A549 (cell line): ENCODE measurements around the gene MRPL9. TPM values are rescaled to one million over a fixed set of nuclear protein-coding genes. Genes with fewer than 3 reads are reported as not detected.

Source experiments
- ATAC-seq, 2 experiments: fragments of 200-7000 bp in 1 of 2; fragments of >200 bp in 1 of 2; cut with Nextera tagmentation in 1 of 2; cut with Tn5 transposase in 1 of 2; 3 replicates each; pipeline versions ENCODE4 v1.8.0 to v1.9.1; 2018 to 2020; ENCODE audit warnings: mild to moderate bottlenecking in 1 of 2, moderate library complexity in 1 of 2
- CTCF ChIA-PET: fragments of 300-600 bp; sonication (Branson Sonifier 250); formaldehyde crosslinking; extraction: SDS; loops from one replicate; lab custom pipeline; 2021; ENCODE audit warnings: antibody characterized with exemption, inconsistent platforms; lab: Yijun Ruan, JAX
- POLR2A ChIA-PET: fragments of 350-600 bp; formaldehyde crosslinking; extraction: SDS; loops from one replicate; lab custom pipeline; 2021; ENCODE audit warnings: antibody characterized with exemption, inconsistent platforms; lab: Yijun Ruan, JAX
- DNase-seq, 2 experiments: peaks; one replicate each; pipeline versions ENCODE4 v3.0.0 to v3.0.0-alpha.2; 2011 to 2016; ENCODE audit warnings: low read depth in 1 of 2, low spot score in 1 of 2
- FAIRE-seq: peaks from 2 replicates; lab custom pipeline; 2011; peaks lifted over from hg19 to GRCh38; lab: Jason Lieb, UNC
- H3K27ac ChIP-seq, 2 experiments: fragments of >200 bp; sonication (Bioruptor Twin); formaldehyde crosslinking; 3 replicates each; pipeline ENCODE4 v1.5.1; 2016 to 2017
- H3K4me1 ChIP-seq: fragments of >200 bp; sonication (Bioruptor Twin); formaldehyde crosslinking; 3 replicates; pipeline ENCODE4 v1.6.1; 2016
- H3K4me2 ChIP-seq: fragments of >200 bp; sonication (Bioruptor Twin); formaldehyde crosslinking; 3 replicates; pipeline ENCODE4 v1.6.1; 2016
- H3K4me3 ChIP-seq: fragments of >200 bp; sonication (Bioruptor Twin); formaldehyde crosslinking; 3 replicates; pipeline ENCODE4 v1.5.1; 2016
- H3K9me3 ChIP-seq: fragments of >200 bp; sonication (Bioruptor Twin); formaldehyde crosslinking; 3 replicates; pipeline ENCODE4 v1.6.1; 2016
- ATOH8 ChIP-seq: fragments of 250-450 bp; sonication (Bioruptor Pico); IDR thresholded peaks from 2 replicates; pipeline ENCODE4 v1.5.0; 2020; ENCODE audit warnings: low read depth, mild to moderate bottlenecking, moderate library complexity
- CBX8 ChIP-seq: fragments of 200-600 bp; sonication (generic); IDR thresholded peaks from 2 replicates; pipeline ENCODE4 v1.6.1; 2016
- CEBPB ChIP-seq, 2 experiments: fragments of >200 bp in 1 of 2; sonication (Bioruptor Twin) in 1 of 2; formaldehyde crosslinking in 1 of 2; IDR thresholded peaks; 2 replicates each; pipeline ENCODE4 v1.6.1; 2012 to 2016
- CHD2 ChIP-seq: fragments of 150-350 bp; IDR thresholded peaks from 2 replicates; pipeline ENCODE4 v1.6.1; 2014; ENCODE audit warnings: low read length; ENCODE audit not compliant: partially characterized antibody
- EHMT2 ChIP-seq: fragments of 200-600 bp; sonication (generic); IDR thresholded peaks from 2 replicates; pipeline ENCODE4 v1.6.1; 2016; ENCODE audit warnings: antibody characterized with exemption, low read depth, mild to moderate bottlenecking, moderate library complexity
- ELK1 ChIP-seq: fragments of 150-350 bp; IDR thresholded peaks from 2 replicates; pipeline ENCODE4 v1.6.1; 2014; ENCODE audit warnings: low read depth, mild to moderate bottlenecking, low read length
- ESRRA ChIP-seq: fragments of 150-350 bp; IDR thresholded peaks from 2 replicates; pipeline ENCODE4 v1.6.1; 2014; ENCODE audit warnings: mild to moderate bottlenecking, low read length, borderline replicate concordance
- FOXS1 ChIP-seq: fragments of 250-450 bp; sonication (Bioruptor Pico); IDR thresholded peaks from 2 replicates; pipeline ENCODE4 v1.5.0; 2020; ENCODE audit warnings: mild to moderate bottlenecking, moderate library complexity
- GATA3 ChIP-seq: IDR thresholded peaks from 2 replicates; pipeline ENCODE4 v1.6.1; 2012; ENCODE audit warnings: borderline replicate concordance
- HDAC2 ChIP-seq: fragments of 200-600 bp; sonication (generic); IDR thresholded peaks from 2 replicates; pipeline ENCODE4 v1.6.1; 2016
- HEYL ChIP-seq: fragments of 250-450 bp; sonication (Bioruptor Pico); IDR thresholded peaks from 2 replicates; pipeline ENCODE4 v1.8.0; 2021; ENCODE audit warnings: mild to moderate bottlenecking, moderate library complexity
- HOXB5 ChIP-seq: fragments of 250-450 bp; sonication (Bioruptor Pico); IDR thresholded peaks from 2 replicates; pipeline ENCODE4 v1.5.0; 2020; ENCODE audit warnings: mild to moderate bottlenecking, moderate library complexity
- JUN ChIP-seq, 2 experiments: fragments of >200 bp; sonication (Bioruptor Twin); formaldehyde crosslinking; IDR thresholded peaks; 2 replicates in 1 of 2; 3 replicates in 1 of 2; pipeline ENCODE4 v1.6.1; 2016 to 2017
- JUNB ChIP-seq: fragments of >200 bp; sonication (Bioruptor Twin); formaldehyde crosslinking; IDR thresholded peaks from 2 replicates; pipeline ENCODE4 v1.6.1; 2016
- KDM5A ChIP-seq: fragments of 200-600 bp; sonication (generic); IDR thresholded peaks from 2 replicates; pipeline ENCODE4 v1.6.1; 2016; ENCODE audit warnings: antibody characterized with exemption, mild to moderate bottlenecking
- MAFK ChIP-seq: fragments of 450-650 bp; IDR thresholded peaks from 2 replicates; pipeline ENCODE4 v1.6.1; 2014; ENCODE audit not compliant: partially characterized antibody
- NFE2L2 ChIP-seq: fragments of 150-350 bp; conservative IDR thresholded peaks from 2 replicates; pipeline ENCODE4 v1.6.1; 2014; ENCODE audit warnings: low read length
- NPAS2 ChIP-seq: fragments of 250-450 bp; sonication (Bioruptor Pico); IDR thresholded peaks from 2 replicates; pipeline ENCODE4 v1.8.0; 2022; ENCODE audit warnings: mild to moderate bottlenecking, moderate library complexity, borderline replicate concordance
- POLR2A ChIP-seq: IDR thresholded peaks from 2 replicates; pipeline ENCODE4 v1.6.1; 2012; ENCODE audit warnings: mild to moderate bottlenecking, low read length
- RFX5 ChIP-seq: fragments of 450-650 bp; IDR thresholded peaks from 2 replicates; pipeline ENCODE4 v1.7.1; 2014; ENCODE audit warnings: antibody characterized with exemption, mild to moderate bottlenecking, moderate library complexity
- SMC3 ChIP-seq: fragments of >200 bp; sonication (Bioruptor Twin); formaldehyde crosslinking; IDR thresholded peaks from 3 replicates; pipeline ENCODE4 v1.6.1; 2018; ENCODE audit warnings: inconsistent platforms
- SREBF2 ChIP-seq: fragments of 450-650 bp; IDR thresholded peaks from 2 replicates; pipeline ENCODE4 v1.6.1; 2014; ENCODE audit warnings: mild to moderate bottlenecking, moderate library complexity
- TP53 ChIP-seq: fragments of 250-450 bp; sonication (Bioruptor Pico); IDR thresholded peaks from 2 replicates; pipeline ENCODE4 v1.5.0; 2021; ENCODE audit warnings: mild to moderate bottlenecking, moderate library complexity
- USF2 ChIP-seq: fragments of 450-650 bp; IDR thresholded peaks from 2 replicates; pipeline ENCODE4 v1.6.1; 2014; ENCODE audit warnings: antibody characterized with exemption
- ZFP36 ChIP-seq: fragments of 450-650 bp; IDR thresholded peaks from 2 replicates; pipeline ENCODE4 v1.6.1; 2014; ENCODE audit warnings: borderline replicate concordance; ENCODE audit not compliant: partially characterized antibody
- ZSCAN20 ChIP-seq: fragments of 250-450 bp; sonication (Bioruptor Pico); IDR thresholded peaks from 2 replicates; pipeline ENCODE4 v1.8.0; 2022; ENCODE audit warnings: mild to moderate bottlenecking, moderate library complexity
- WGBS: methylation state at CpG from one replicate; pipeline ENCODE4 v1.1.6; 2017; ENCODE audit errors: missing lambda C conversion rate; 5-methylcytosine and 5-hydroxymethylcytosine counted together
- polyA plus RNA-seq, 4 experiments: library from polyadenylated mRNA; depleted of rRNA in 3 of 4; stranded (reverse); fragments of >200 nt; fragmentation: RNase III in 1 of 4; extraction: RNeasy Plus Mini Kit Qiagen cat#74134 plus additional on column Dnase treatment in 1 of 4; gene quantifications; 2 replicates in 3 of 4; 3 replicates in 1 of 4; pipeline ENCODE4 v1.2.3, GENCODE V29; 2011 to 2017

MRPL9 gene
- polyA plus RNA-seq, 2 of the 4 experiments (the other 2 are of a cell fraction): 88.6 to 120 TPM

GRCh38 chr1:151811181-151811580, 47.9 kb upstream of the MRPL9 start (continued):
- no peak for TF ChIP-seq USF2
- TF ChIP-seq HEYL (CRISPR knock-in tag): no peak
- no peak for TF ChIP-seq ESRRA
- no peak for TF ChIP-seq NPAS2 (CRISPR knock-in tag)

- DNase-seq: no peak
- Histone ChIP-seq H3K4me2 (no peak overlapping the region), H3K27ac (no peak overlapping the region), H3K4me1 (no peaks in the 10 kb centered on the region), H3K4me3 (no peak overlapping the region), H3K9me3 (no peaks in the 10 kb centered on the region)
- no peak for FAIRE-seq
- ChIA-PET CTCF (interaction anchor here (1.2 kb wide), 1 partner anchor 366 kb away, joined by 3 read pairs; no protein-coding TSS in a partner anchor), POLR2A (no interaction called here)
- WGBS: 97% methylated on average over 1 of the region's 1 CpG
- TF ChIP-seq ESRRA (no peak), SREBF2 (no peak), GATA3 (no peak)
- ATAC-seq: no peak
Measured at GRCh38 chr1:151809985-151810556, 46.8 kb upstream of the MRPL9 start.

GRCh38 chr1:151809290-151809984, 46.1 kb upstream of the MRPL9 start:
- no peak for FAIRE-seq
- CTCF ChIA-PET: interaction anchor here (1.2 kb wide), 1 partner anchor 365 kb away, joined by 3 read pairs; no protein-coding TSS in a partner anchor
- Histone ChIP-seq H3K4me2 (no peak overlapping the region), H3K4me3 (no peak overlapping the region), H3K9me3 (no peaks in the 10 kb centered on the region), H3K4me1 (no peaks in the 10 kb centered on the region), H3K27ac (no peak overlapping the region)
- DNase-seq: no peak
- no peak for ATAC-seq
- 58% methylated on average over 8 of the region's 8 CpGs for WGBS
- POLR2A ChIA-PET: no interaction called here
- TF ChIP-seq ELK1: no peak
- TF ChIP-seq CHD2: no peak
- no peak for TF ChIP-seq NPAS2 (CRISPR knock-in tag)
- no peak for TF ChIP-seq SREBF2
- TF ChIP-seq HDAC2: no peak
- TF ChIP-seq JUN (IDR thresholded peaks at IDR 0.05): no peak
- TF ChIP-seq HOXB5: no peak
- TF ChIP-seq ATOH8 (CRISPR knock-in tag): no peak
- TF ChIP-seq FOXS1 (CRISPR knock-in tag): no peak
- no peak for TF ChIP-seq NFE2L2

- Histone ChIP-seq H3K9me3 (no peaks in the 10 kb centered on the region), H3K4me1 (no peaks in the 10 kb centered on the region), H3K27ac (no peak overlapping the region), H3K4me3 (no peak overlapping the region), H3K4me2 (no peak overlapping the region)
- CTCF ChIA-PET: interaction anchor here (0.6 to 1.7 kb wide), 4 partner anchors 13 to 214 kb away, joined by 3 to 7 read pairs (median 4); no protein-coding TSS in a partner anchor
- TF ChIP-seq USF2 (no peak), JUNB (no peak), TP53 (CRISPR knock-in tag) (no peak), RFX5 (no peak), NFE2L2 (no peak), ZFP36 (no peak), CEBPB (IDR thresholded peaks at IDR 0.05) (no peak), FOXS1 (CRISPR knock-in tag) (no peak), EHMT2 (no peak), ZSCAN20 (CRISPR knock-in tag) (no peak), HEYL (CRISPR knock-in tag) (no peak), KDM5A (no peak), POLR2A (no peak), CBX8 (no peak), SMC3 (no peak), MAFK (no peak), ELK1 (no peak)
- no peak for DNase-seq
- 62% methylated on average over 1 of the region's 1 CpG for whole genome bisulfite sequencing
- POLR2A ChIA-PET: no interaction called here
- no peak for ATAC-seq
- no peak for FAIRE-seq
Measured at GRCh38 chr1:151807766-151808165, 44.5 kb upstream of the MRPL9 start.
